Prostate gland (tissue), 2 donors: ENCODE data around the gene POLR2F.

Experiments
- POLR2A ChIP-seq: fragments of 450-650 bp; IDR thresholded peaks from one replicate; pipeline ENCODE4 v1.6.1; 2016; ENCODE audit warnings: antibody characterized with exemption, mild to moderate bottlenecking
- POLR2AphosphoS5 ChIP-seq: sonication (generic); formaldehyde crosslinking; IDR thresholded peaks from one replicate; pipeline ENCODE4 v1.6.1; 2017; ENCODE audit warnings: antibody characterized with exemption
- TF ChIP-seq, protein P1 (sequence below), 4 experiments: fragments of 200-600 bp in 2 of 4; fragments of 450-650 bp in 2 of 4; sonication (generic) in 2 of 4; IDR thresholded peaks; 1 replicate in 3 of 4; 2 replicates in 1 of 4; pipeline ENCODE4 v1.5.1; 2016 to 2019; ENCODE audit warnings: antibody characterized with exemption in 4 of 4, mild to moderate bottlenecking in 2 of 4, moderate library complexity in 2 of 4

DNA sequence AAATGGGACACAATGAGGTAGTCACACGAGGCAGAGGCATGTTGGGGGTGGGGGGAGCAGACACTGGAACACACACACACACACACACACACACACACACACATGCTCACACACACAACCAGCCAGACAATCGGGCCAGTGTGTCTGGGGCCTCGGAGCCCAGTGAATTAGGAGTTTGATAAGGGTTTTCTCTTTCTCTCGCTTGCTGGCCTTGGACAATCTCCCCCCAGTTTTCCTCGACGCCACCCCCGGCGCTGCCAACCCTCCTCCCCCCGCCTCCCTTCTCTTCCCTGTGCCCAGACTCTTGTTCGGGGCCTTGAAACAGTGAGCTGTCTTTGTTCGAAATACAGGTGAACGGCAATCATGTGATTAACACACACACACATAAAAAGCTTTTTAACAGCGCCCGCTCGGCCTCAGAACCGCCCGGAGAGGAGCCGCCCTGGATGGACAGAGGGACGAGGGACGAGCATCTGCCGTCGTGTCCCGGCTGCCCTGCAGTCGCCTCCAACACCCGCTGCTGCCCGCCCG is 32.3 kb downstream of the POLR2F start:
- TF ChIP-seq, protein P1, sequence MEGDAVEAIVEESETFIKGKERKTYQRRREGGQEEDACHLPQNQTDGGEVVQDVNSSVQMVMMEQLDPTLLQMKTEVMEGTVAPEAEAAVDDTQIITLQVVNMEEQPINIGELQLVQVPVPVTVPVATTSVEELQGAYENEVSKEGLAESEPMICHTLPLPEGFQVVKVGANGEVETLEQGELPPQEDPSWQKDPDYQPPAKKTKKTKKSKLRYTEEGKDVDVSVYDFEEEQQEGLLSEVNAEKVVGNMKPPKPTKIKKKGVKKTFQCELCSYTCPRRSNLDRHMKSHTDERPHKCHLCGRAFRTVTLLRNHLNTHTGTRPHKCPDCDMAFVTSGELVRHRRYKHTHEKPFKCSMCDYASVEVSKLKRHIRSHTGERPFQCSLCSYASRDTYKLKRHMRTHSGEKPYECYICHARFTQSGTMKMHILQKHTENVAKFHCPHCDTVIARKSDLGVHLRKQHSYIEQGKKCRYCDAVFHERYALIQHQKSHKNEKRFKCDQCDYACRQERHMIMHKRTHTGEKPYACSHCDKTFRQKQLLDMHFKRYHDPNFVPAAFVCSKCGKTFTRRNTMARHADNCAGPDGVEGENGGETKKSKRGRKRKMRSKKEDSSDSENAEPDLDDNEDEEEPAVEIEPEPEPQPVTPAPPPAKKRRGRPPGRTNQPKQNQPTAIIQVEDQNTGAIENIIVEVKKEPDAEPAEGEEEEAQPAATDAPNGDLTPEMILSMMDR (IDR thresholded peaks at IDR 0.05): no peak
- TF ChIP-seq POLR2A: no peak
- TF ChIP-seq POLR2AphosphoS5: no peak
